Measurements from ENCODE around the gene PLA2G15. TPM values are rescaled to one million over a fixed set of nuclear protein-coding genes. Genes with fewer than 3 reads are reported as not detected.

PLA2G15 gene
- total and polyA plus RNA-seq, 2 experiments from 2014 or later: 3.1 to 14.8 TPM

DNA sequence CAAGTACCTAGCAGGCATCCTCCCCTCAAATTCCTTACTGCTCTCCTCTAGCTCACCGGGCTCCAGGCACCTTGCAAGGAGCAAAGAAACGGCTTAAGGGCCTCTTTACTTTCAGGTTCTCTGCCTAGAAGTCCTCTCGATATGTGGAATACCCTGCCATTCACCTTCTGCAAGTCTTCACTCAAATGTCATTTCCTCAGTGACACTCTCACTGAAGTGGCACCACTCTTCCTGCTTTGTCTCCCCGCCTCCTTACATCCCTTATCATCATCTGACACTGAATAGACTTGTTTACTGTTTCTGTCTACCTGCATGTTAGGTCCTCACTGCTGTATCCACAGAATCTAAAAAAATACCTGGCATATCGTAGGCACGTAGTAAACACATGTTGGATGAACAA, 64.6 kb downstream of the PLA2G15 start (continued):
- TF ChIP-seq, protein P1, sequence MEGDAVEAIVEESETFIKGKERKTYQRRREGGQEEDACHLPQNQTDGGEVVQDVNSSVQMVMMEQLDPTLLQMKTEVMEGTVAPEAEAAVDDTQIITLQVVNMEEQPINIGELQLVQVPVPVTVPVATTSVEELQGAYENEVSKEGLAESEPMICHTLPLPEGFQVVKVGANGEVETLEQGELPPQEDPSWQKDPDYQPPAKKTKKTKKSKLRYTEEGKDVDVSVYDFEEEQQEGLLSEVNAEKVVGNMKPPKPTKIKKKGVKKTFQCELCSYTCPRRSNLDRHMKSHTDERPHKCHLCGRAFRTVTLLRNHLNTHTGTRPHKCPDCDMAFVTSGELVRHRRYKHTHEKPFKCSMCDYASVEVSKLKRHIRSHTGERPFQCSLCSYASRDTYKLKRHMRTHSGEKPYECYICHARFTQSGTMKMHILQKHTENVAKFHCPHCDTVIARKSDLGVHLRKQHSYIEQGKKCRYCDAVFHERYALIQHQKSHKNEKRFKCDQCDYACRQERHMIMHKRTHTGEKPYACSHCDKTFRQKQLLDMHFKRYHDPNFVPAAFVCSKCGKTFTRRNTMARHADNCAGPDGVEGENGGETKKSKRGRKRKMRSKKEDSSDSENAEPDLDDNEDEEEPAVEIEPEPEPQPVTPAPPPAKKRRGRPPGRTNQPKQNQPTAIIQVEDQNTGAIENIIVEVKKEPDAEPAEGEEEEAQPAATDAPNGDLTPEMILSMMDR (conservative IDR thresholded peaks at IDR 0.05; ENCODE audit: low read depth in 2 of 2): no peak

DNA sequence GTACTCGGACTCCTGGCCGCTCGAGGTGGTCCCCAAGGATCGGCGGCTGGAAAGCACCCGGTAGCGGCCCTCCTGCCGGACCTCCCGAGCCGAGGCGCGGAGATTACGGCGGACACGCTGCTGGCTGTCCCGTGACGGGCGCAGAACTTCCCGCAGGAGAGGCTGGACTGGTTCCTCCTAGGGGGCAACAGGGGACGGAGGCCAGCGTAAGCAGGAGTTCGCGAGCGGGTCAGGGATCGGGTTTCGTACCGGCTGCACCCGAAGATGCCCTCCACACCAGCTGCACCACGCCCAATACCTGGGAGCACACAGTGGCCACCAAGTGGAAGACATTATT, 65.2 kb downstream of the PLA2G15 start:
- Mint-ChIP-seq H3K4me3 (peak overlapping the region; percentile 97), H3K4me1 (peaks cover 10% of the 10 kb centered on the region), H3K36me3 (ENCODE audit: low read depth) (peaks cover 31% of the 10 kb centered on the region), H3K9me3 (no peaks in the 10 kb centered on the region), H3K27me3 (ENCODE audit: insufficient read depth, low read depth, poor library complexity) (peaks cover 6% of the 10 kb centered on the region), H3K27ac (peak overlapping the region; percentile 98)
- Histone ChIP-seq H3K4me3 (peak overlapping the region; percentile 97), H3F3A (replicated peaks; ENCODE audit: low read depth) (peaks cover 7% of the 10 kb centered on the region), H3K4me1 (ENCODE audit: insufficient read depth) (peaks cover 19% of the 10 kb centered on the region), H3K79me2 (replicated peaks; ENCODE audit: insufficient read depth) (peaks cover 65% of the 10 kb centered on the region), H3K4me2 (peak overlapping the region; percentile 99), H2AFZ (peak overlapping the region; percentile 98), H3K27ac (ENCODE audit: low read depth) (peak overlapping the region; percentile 87), H3K9me2 (ENCODE audit: insufficient read depth) (no peaks in the 10 kb centered on the region), H3K36me3 (ENCODE audit: insufficient read depth) (peaks cover 30% of the 10 kb centered on the region), H4K20me1 (replicated peaks; ENCODE audit: insufficient read depth) (peaks cover 21% of the 10 kb centered on the region), H3K27me3 (ENCODE audit: insufficient read depth) (no peaks in the 10 kb centered on the region)
- peak; percentile 61 for ATAC-seq
- DNase-seq (ENCODE audit: low spot score): no peak
- TF ChIP-seq, protein P1 (conservative IDR thresholded peaks at IDR 0.05; ENCODE audit: low read depth in 2 of 2): no peak
- TF ChIP-seq POLR2AphosphoS5 (IDR thresholded peaks at IDR 0.05; ENCODE audit: low read depth) (no peak), CREB1 (CRISPR knock-in tag; IDR thresholded peaks at IDR 0.05; ENCODE audit: low read depth) (no peak), STAT1 (IDR thresholded peaks at IDR 0.05; ENCODE audit: unreplicated experiment) (no peak), ZNF331 (CRISPR knock-in tag; IDR thresholded peaks at IDR 0.05; ENCODE audit: low read depth) (no peak), ZNF114 (CRISPR knock-in tag; IDR thresholded peaks at IDR 0.05) (no peak), NANOG (IDR thresholded peaks at IDR 0.05; ENCODE audit: borderline replicate concordance) (no peak), JUNB (IDR thresholded peaks at IDR 0.05; ENCODE audit: unreplicated experiment) (no peak), EZH2 (IDR thresholded peaks at IDR 0.05; ENCODE audit: low read depth, unreplicated experiment) (no peak), EZH2phosphoT487 (IDR thresholded peaks at IDR 0.05; ENCODE audit: unreplicated experiment) (no peak)
- TF ChIP-seq, protein P2, sequence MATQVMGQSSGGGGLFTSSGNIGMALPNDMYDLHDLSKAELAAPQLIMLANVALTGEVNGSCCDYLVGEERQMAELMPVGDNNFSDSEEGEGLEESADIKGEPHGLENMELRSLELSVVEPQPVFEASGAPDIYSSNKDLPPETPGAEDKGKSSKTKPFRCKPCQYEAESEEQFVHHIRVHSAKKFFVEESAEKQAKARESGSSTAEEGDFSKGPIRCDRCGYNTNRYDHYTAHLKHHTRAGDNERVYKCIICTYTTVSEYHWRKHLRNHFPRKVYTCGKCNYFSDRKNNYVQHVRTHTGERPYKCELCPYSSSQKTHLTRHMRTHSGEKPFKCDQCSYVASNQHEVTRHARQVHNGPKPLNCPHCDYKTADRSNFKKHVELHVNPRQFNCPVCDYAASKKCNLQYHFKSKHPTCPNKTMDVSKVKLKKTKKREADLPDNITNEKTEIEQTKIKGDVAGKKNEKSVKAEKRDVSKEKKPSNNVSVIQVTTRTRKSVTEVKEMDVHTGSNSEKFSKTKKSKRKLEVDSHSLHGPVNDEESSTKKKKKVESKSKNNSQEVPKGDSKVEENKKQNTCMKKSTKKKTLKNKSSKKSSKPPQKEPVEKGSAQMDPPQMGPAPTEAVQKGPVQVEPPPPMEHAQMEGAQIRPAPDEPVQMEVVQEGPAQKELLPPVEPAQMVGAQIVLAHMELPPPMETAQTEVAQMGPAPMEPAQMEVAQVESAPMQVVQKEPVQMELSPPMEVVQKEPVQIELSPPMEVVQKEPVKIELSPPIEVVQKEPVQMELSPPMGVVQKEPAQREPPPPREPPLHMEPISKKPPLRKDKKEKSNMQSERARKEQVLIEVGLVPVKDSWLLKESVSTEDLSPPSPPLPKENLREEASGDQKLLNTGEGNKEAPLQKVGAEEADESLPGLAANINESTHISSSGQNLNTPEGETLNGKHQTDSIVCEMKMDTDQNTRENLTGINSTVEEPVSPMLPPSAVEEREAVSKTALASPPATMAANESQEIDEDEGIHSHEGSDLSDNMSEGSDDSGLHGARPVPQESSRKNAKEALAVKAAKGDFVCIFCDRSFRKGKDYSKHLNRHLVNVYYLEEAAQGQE (IDR thresholded peaks at IDR 0.05; ENCODE audit: unreplicated experiment): no peak
- TF ChIP-seq, protein P3, sequence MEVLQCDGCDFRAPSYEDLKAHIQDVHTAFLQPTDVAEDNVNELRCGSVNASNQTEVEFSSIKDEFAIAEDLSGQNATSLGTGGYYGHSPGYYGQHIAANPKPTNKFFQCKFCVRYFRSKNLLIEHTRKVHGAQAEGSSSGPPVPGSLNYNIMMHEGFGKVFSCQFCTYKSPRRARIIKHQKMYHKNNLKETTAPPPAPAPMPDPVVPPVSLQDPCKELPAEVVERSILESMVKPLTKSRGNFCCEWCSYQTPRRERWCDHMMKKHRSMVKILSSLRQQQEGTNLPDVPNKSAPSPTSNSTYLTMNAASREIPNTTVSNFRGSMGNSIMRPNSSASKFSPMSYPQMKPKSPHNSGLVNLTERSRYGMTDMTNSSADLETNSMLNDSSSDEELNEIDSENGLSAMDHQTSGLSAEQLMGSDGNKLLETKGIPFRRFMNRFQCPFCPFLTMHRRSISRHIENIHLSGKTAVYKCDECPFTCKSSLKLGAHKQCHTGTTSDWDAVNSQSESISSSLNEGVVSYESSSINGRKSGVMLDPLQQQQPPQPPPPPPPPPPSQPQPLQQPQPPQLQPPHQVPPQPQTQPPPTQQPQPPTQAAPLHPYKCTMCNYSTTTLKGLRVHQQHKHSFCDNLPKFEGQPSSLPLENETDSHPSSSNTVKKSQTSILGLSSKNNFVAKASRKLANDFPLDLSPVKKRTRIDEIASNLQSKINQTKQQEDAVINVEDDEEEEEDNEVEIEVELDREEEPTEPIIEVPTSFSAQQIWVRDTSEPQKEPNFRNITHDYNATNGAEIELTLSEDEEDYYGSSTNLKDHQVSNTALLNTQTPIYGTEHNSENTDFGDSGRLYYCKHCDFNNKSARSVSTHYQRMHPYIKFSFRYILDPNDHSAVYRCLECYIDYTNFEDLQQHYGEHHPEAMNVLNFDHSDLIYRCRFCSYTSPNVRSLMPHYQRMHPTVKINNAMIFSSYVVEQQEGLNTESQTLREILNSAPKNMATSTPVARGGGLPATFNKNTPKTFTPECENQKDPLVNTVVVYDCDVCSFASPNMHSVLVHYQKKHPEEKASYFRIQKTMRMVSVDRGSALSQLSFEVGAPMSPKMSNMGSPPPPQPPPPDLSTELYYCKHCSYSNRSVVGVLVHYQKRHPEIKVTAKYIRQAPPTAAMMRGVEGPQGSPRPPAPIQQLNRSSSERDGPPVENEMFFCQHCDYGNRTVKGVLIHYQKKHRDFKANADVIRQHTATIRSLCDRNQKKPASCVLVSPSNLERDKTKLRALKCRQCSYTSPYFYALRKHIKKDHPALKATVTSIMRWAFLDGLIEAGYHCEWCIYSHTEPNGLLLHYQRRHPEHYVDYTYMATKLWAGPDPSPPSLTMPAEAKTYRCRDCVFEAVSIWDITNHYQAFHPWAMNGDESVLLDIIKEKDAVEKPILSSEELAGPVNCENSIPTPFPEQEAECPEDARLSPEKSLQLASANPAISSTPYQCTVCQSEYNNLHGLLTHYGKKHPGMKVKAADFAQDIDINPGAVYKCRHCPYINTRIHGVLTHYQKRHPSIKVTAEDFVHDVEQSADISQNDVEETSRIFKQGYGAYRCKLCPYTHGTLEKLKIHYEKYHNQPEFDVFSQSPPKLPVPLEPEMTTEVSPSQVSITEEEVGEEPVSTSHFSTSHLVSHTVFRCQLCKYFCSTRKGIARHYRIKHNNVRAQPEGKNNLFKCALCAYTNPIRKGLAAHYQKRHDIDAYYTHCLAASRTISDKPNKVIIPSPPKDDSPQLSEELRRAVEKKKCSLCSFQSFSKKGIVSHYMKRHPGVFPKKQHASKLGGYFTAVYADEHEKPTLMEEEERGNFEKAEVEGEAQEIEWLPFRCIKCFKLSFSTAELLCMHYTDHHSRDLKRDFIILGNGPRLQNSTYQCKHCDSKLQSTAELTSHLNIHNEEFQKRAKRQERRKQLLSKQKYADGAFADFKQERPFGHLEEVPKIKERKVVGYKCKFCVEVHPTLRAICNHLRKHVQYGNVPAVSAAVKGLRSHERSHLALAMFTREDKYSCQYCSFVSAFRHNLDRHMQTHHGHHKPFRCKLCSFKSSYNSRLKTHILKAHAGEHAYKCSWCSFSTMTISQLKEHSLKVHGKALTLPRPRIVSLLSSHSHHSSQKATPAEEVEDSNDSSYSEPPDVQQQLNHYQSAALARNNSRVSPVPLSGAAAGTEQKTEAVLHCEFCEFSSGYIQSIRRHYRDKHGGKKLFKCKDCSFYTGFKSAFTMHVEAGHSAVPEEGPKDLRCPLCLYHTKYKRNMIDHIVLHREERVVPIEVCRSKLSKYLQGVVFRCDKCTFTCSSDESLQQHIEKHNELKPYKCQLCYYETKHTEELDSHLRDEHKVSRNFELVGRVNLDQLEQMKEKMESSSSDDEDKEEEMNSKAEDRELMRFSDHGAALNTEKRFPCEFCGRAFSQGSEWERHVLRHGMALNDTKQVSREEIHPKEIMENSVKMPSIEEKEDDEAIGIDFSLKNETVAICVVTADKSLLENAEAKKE (CRISPR knock-in tag; IDR thresholded peaks at IDR 0.05): no peak

All from GM23338 (cell line).